ENCODE results near the gene SLC66A1.

SLC66A1 gene

DNA sequence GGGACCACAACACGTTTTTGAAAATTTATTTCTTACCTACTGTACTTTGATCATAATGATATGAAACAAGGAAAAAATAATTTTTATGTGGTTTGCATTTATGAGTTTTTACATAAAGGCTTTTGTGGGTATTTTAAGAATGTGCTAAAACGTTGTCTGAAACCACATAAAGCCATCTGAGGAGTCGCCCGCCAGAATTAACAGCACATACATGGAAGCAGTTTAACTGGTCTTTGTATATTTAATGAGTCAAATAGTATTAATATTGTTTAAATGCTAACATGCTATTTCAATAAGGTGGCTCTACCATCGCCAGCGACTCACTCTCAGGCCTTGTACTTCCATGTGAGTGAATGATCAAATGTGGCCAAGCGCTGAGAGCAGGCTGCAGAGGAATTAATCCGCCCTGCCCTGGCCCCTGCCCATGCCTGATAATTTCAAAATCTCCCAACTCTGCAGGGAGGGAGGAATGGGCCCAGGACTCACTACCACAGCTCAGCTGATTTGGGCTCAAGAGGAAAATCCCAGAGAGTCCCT, 49.6 kb downstream of the SLC66A1 start:
- no peak for DNase-seq (ENCODE audit: low read depth in 2 of 2)

- no peak for DNase-seq (ENCODE audit: low read depth in 2 of 2)
Observed at GRCh38 chr1:19363536-19364152, 51.5 kb downstream of the SLC66A1 start.

- no peak for DNase-seq (ENCODE audit: low read depth in 2 of 2)
Observed at GRCh38 chr1:19365721-19366120, 53.6 kb downstream of the SLC66A1 start.

GRCh38 chr1:19366599-19367536, 54.7 kb downstream of the SLC66A1 start:
- no peak for DNase-seq (ENCODE audit: low read depth in 2 of 2)

DNA sequence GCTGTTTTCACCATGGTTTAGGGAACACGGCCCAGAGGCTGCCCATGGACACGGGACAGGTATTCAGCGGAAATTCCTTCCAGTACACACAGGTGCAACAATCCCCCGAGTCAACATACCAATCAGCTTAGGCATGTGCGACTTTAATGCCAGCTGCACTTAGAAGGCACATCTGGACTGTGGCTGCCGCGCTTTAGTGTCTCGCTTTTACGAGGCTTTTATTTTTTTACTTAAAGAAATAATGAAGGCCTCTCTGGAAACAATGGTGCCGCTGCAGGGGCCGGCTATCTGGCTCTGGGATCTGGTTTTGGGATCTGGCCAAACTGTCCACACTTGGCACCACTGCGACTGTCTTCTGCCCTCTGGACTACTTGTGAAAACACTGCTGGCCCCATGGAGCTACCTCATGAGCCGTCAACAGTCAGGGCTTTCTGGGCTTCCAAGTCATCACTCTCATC, 55.5 kb downstream of the SLC66A1 start:
- no peak for DNase-seq (ENCODE audit: low read depth in 2 of 2)

GRCh38 chr1:19368050-19368449, 55.9 kb downstream of the SLC66A1 start:
- no peak for DNase-seq (ENCODE audit: low read depth in 2 of 2)

DNA sequence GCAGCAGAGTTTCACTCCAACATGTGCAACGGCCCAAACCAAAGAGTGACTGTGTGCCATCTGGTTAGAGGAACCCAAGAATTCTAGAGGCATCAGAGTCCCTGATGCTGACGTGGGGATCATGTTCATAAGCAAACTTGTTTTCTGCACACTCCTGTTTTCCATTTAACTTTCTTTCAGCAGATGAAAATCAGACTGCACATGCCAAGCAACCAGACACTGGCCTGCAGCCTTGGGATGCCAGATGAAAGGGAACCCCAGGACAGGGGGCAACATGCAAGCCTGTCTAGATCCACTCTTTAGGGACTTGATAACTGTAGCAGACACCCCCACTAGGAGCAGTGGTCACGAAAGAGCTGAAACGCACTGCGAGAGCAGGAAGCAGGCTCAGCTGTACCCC, 56.8 kb downstream of the SLC66A1 start:
- no peak for DNase-seq (ENCODE audit: low read depth in 2 of 2)

DNA sequence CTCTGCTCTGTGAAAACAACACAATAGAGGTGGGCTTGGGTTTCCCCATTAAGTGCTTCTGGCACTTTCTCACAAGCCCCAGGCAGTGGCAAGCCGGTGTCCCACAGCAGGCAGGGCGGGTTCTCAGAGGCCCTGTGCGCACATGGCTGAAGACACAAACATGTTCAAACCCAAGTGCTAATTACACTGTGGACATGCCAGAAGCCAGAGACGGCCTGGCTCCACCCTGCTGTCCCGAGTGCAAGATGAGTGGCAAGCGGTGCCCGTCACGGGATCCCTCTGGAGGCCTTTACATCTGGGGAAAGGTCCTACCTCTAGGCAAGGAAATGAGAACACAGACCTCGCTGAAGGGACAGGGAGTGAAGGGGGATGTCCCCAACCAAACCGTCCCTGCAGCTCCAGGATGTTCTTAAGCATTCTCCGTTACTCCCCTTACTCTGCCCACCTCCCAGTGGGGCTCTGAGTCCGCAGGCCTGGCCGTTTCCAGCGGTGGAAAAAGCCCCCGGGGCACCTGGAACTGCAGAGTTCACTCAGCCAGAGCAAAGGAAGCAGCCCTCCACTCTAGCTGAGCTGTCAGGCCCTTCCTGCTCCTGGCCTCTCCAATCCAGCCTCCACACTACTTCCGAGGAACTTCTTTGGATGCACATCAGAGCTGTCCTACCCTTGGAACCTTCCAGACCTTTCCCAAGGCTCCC, 57.4 kb downstream of the SLC66A1 start:
- DNase-seq (ENCODE audit: low read depth in 2 of 2) = no peak

- DNase-seq (ENCODE audit: low read depth in 2 of 2) = no peak
Observed at GRCh38 chr1:19370453-19371170, 58.5 kb downstream of the SLC66A1 start.

DNA sequence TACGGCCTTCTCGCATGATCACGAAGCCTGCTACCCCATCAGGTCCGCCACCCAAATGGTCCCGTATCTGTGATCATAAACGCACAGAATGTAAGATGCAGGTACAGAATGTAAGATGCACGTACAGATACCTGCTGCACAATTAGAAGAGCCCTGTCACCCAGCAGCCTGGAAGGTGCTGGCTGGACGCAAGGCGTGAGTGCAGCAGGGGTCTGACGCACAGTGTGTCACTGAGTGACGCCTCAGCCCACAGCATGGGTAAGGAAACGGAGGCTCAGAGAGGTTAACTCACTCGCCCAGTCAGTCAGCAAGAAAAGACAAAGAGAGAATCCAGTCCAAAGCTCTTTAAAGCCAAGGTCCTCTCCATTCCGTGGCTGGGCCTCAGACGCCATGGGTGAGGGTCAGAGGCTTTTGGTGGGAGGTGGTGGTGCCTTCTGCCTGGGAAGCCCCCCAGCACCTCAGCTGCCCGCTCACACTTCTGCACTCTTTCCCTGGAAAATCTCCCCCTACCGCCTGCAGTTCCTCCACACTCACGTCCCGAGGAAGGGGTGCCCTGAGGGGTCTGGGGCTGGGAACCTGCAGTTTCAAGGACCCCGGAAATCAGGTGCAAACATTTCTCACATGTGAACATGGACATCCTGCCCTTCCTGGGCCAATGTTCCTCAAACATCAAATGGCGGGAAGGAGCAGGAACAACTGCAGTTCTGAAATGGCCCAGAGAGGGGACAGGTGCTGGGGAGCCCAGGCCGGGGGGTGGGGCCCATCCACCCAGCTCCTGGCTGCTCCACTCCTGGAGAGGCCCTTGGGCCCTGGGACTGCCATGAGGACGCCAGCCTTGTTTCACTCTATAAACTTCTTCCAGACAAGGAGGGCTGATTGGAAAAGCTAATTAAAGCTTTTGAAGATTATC, 59.4 kb downstream of the SLC66A1 start:
- DNase-seq (ENCODE audit: low read depth in 2 of 2) = no peak

- no peak for DNase-seq (ENCODE audit: low read depth in 2 of 2)
Observed at GRCh38 chr1:19372136-19372514, 60.0 kb downstream of the SLC66A1 start.

GRCh38 chr1:19372602-19373001, 60.5 kb downstream of the SLC66A1 start:
- DNase-seq (ENCODE audit: low read depth in 2 of 2) = no peak

- no peak for DNase-seq (ENCODE audit: low read depth in 2 of 2)
Observed at GRCh38 chr1:19373211-19374082, 61.3 kb downstream of the SLC66A1 start.

DNA sequence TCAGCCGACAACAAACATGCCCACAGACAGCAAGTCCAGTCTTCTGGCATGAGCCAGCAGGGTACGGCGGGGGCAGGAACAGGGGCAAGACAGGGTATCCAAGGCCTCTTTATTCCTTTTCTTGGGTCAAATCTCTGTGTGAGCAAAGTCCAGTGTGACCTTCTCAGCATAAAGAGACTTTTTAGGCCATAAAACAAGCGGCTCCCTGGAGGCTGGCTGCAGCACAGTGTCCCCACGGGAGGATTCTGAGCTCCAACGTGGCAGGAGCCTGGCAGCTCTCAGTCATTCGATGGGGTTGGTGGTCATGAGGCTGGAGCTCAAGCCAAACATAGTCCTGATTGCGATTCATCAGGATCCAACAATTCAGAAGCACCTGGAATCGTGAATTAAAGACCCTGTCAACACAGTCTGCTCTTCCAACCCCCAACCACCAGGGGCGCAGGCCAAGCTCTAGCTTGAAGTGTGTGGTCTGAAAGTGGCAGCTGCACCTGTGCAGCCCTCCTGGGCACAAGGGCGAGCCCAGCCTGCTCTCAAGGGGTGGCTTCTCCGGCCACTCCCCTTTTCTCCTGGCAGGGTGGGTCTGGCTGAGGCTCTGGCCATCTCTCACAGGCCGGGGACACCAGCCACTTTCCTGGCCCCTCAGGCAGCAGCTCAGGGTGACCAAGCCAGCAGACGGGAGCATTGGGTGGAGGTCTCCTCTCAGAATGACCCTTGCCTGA, 62.1 kb downstream of the SLC66A1 start:
- no peak for DNase-seq (ENCODE audit: low read depth in 2 of 2)

DNA sequence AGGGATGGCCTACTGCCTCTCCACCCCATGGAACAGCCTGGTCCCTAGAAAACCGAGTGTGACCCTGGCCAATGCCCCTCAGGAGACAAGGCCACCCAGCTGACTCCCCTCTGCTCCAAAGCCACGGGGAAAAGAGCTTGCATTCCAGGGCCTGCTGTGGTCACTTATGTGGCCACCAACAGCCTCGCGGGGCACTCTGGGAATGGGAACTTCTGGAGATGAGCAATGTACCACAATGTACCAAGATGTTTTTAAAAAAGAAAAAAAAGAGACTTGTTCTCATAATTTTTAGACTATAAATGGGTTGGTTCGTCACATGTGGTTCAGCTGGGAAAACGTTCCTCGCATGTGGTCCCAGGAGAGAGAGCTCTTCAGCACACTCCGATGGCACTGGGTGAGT, 62.8 kb downstream of the SLC66A1 start:
- DNase-seq (ENCODE audit: low read depth in 2 of 2) = no peak

DNA sequence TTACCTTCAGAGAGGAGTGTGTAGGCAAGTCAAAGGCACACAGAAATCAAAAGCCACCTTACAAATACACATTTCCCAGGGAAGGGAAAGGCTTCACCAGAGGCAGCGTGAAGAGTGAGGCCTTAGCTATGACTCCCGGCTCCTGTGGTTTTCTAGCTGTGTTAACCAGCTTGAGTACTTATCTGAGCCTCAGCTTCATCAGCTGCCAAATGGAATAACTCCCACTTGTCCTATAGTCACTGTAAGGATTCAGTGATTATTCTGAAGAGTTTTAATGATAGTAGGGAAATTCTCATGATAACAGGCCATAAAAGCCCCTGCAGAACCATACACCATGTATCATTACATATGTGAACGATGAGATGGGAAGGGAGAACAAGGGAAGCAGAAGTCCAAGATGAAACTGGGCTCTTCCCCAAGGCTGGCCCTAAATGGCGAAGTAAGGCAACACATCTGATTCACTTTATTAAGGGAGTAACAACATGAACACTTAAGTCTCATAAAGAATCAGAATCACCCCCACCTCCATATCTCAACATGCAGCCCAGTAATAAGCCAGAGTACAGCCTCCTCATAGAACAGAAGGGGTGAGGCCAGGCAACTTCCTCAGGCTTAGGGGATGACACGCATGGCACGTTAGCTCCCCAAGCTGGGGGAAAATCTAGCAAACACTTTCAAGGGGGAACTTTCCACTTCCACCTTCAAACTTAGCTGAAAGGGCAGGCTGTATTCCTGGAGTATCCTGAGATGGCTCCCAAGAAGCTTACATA, 63.7 kb downstream of the SLC66A1 start:
- DNase-seq (ENCODE audit: low read depth in 2 of 2) = no peak

DNA sequence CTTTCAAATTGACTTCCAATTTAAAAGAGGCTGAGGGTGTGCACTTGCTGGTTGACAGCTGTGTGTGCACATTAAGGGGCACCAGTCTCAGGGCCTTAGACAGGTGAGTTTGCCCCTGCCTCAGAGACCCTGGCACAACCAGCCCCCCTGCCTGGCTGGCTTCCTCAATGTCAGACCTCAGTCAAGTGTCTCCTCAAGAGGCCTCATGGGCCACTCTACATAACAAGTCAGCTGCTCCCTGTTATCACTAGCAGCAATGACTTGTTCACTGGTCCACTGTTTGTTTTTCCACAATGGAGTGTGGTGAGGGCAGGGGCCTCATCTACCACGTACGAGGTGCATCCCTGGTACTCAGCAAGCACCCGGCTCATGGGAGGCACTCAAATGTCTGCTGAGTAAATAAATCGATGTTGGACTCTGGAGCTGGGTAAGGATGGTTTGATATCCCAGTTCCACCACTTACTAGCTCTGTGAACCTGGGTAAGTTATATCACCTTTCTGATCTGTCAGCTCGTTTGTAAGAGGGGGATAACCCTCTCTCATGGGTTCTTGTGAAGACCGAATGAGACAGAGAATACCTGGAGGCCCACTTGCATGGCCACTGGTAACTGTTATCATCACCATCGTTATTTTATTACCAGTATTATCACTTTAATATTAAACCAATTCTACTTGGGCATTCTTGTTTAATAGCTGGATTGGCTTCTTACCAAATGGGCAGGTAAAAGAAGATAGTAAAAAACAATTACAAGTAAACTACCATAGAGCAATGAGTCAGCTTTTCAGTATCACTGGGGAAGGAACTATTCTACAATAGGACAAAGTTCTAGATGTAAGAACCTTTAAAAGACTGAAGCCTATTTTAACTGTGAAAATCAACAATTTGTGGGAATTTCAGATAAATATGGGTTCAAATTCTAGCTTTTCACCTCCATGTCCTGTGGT, 64.6 kb downstream of the SLC66A1 start:
- no peak for DNase-seq (ENCODE audit: low read depth in 2 of 2)
